ENCODE data around the gene KDM5B. TPM values are rescaled to one million over a fixed set of nuclear protein-coding genes. Genes with fewer than 3 reads are reported as not detected.
A peak's percentile ranks its signal among the peaks of the same experiment; 100 is the strongest.

KDM5B gene
- polyA plus RNA-seq, 1 of the 3 experiments (the other 2 are of a cell fraction), result 21.7 TPM

GRCh38 chr1:202713110-202713509 lies 95.1 kb downstream of the KDM5B start (continued):
- TF ChIP-seq FOSL2 (IDR thresholded peaks at IDR 0.05; ENCODE audit: borderline replicate concordance, low read depth) (no peak), USF1 (IDR thresholded peaks at IDR 0.05; ENCODE audit: borderline replicate concordance, low read depth) (no peak), CTCF (IDR thresholded peaks at IDR 0.05) (no peak), REST (IDR thresholded peaks at IDR 0.05; ENCODE audit: low read depth, low read length) (no peak), RAD21 (IDR thresholded peaks at IDR 0.05; ENCODE audit: low read length) (no peak), ELF1 (IDR thresholded peaks at IDR 0.05) (no peak), YY1 (IDR thresholded peaks at IDR 0.05; ENCODE audit: low read depth) (no peak)

- peak; percentile 54 for DNase-seq
- Histone ChIP-seq H2AFZ (ENCODE audit: low read depth) (no peak overlapping the region), H3F3A (replicated peaks; ENCODE audit: insufficient read depth) (no peaks in the 10 kb centered on the region), H3K4me2 (no peak overlapping the region), H3K9me2 (no peaks in the 10 kb centered on the region), H3K36me3 (replicated peaks in 1 of 2; ENCODE audit: control insufficient read depth in 1 of 2, insufficient read depth in 2 of 2, low read length in 1 of 2) (no peaks in the 10 kb centered on the region), H3K4me1 (ENCODE audit: control insufficient read depth in 1 of 2, insufficient read depth in 2 of 2, low read depth in 1 of 2, low read length in 1 of 2) (peaks cover 0 to 30% of the 10 kb centered on the region in 2 experiments; a peak in 1 of 4 replicates), H3K27ac (ENCODE audit: low read depth in 2 of 2, low read length in 1 of 2) (peak overlapping the region in 1 of 2 experiments; percentile 61; a peak in 2 of 4 replicates), H3K9me3 (no peaks in the 10 kb centered on the region), H3K4me3 (ENCODE audit: low read depth in 2 of 2, low read length in 1 of 2) (no peak overlapping the region), H3K27me3 (ENCODE audit: insufficient read depth) (peaks cover 39% of the 10 kb centered on the region), H3K79me2 (ENCODE audit: insufficient read depth) (no peaks in the 10 kb centered on the region), H3K9ac (no peak overlapping the region), H4K20me1 (ENCODE audit: insufficient read depth) (no peaks in the 10 kb centered on the region)
- CTCF ChIA-PET, result interaction anchor here (0.8 to 3.0 kb wide), 8 partner anchors 9 to 422 kb away, joined by 3 to 13 read pairs (median 4); partner anchors contain the start of gene UBE2T
- peak in 1 of 2 experiments; percentile 38; a peak in 1 of 4 replicates for TF ChIP-seq EP300 (IDR thresholded peaks at IDR 0.05; ENCODE audit: borderline replicate concordance in 1 of 2, low read depth in 1 of 2, low read length in 1 of 2)
- no peak for TF ChIP-seq MAX (IDR thresholded peaks at IDR 0.05; ENCODE audit: low read depth)
- POLR2A ChIA-PET, result no interaction called here
- 52% methylated on average over 7 of the region's 9 CpGs for WGBS (ENCODE audit: low lambda C conversion rate)
These were observed 96.1 kb downstream of the KDM5B start for GRCh38 chr1:202711949-202712635.
